Measurements from ENCODE around the gene C2CD2. TPM values are rescaled to one million over a fixed set of nuclear protein-coding genes. Genes with fewer than 3 reads are reported as not detected.

Gene C2CD2
- total and polyA plus RNA-seq, 2 of the 4 experiments (the other 2 are of a cell fraction), result 15.6 to 25.3 TPM

DNA sequence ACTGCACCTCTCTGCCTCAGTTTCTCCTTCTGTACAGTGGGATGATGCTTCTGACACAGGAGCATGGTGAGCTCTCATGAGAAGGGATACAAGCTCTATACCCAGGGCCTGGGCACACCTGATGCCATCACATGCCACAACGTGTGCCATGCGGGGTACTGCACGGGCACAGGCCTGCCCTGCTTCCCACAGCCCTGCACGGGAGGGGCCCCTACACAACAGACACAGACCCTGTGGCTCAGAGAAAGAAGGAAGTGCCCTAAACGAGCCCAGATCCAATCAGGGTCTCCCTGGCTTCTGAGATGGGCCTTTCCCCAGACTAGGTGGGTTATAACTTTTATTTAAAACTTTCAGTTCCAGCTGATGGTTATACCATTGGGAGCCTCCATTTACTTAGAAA, 24.6 kb downstream of the C2CD2 start:
- CTCF ChIA-PET, result no interaction called here
- BruUV-seq (replicated peaks), result no TSS peak
- dilution Hi-C loops (cut with HindIII; ENCODE audit: low sequenced_read_pairs, unreplicated experiment), result no loop called here
- POLR2A ChIA-PET (ENCODE audit: unreplicated experiment), result interaction anchor here (0.5 kb wide), 1 partner anchor 32 kb away, joined by 3 read pairs; no protein-coding TSS in a partner anchor
- no peak overlapping the region for H3K4me3 ChIP-seq (ENCODE audit: insufficient read depth, low read depth, low read length)
- H4K5ac ChIP-seq (ENCODE audit: low read depth, low read length), result no peak overlapping the region
- H3K56ac ChIP-seq (ENCODE audit: extremely low read depth, insufficient read depth, low read length), result no peak overlapping the region
- 0 out of 2 replicates have a peak overlapping the region, but pooled peaks have one; percentile 29 for H3K4ac ChIP-seq (ENCODE audit: low read depth, low read length)
- H3K23ac ChIP-seq (ENCODE audit: low read depth, low read length), result 0 out of 2 replicates have a peak overlapping the region, but pooled peaks have one; percentile 15
- peaks cover 26% of the 10 kb centered on the region for H3K4me1 ChIP-seq (ENCODE audit: control insufficient read depth, insufficient read depth, low read length)
- no peaks in the 10 kb centered on the region; the same call in 1 of the 2 replicates for H3K36me3 ChIP-seq (ENCODE audit: control insufficient read depth, insufficient read depth, low read length)
- H4K8ac ChIP-seq (ENCODE audit: low read depth in 2 of 2, low read length in 2 of 2), result no peak overlapping the region
- no peaks in the 10 kb centered on the region for H4K20me1 ChIP-seq (ENCODE audit: insufficient read depth, low read length)
- no peak overlapping the region for H3K14ac ChIP-seq (replicated peaks; ENCODE audit: low read depth, low read length)
- H2BK15ac ChIP-seq (ENCODE audit: low read depth, low read length), result no peak overlapping the region
- H3K9ac ChIP-seq (ENCODE audit: low read depth, low read length), result no peak overlapping the region
- TF ChIP-seq, protein P1, sequence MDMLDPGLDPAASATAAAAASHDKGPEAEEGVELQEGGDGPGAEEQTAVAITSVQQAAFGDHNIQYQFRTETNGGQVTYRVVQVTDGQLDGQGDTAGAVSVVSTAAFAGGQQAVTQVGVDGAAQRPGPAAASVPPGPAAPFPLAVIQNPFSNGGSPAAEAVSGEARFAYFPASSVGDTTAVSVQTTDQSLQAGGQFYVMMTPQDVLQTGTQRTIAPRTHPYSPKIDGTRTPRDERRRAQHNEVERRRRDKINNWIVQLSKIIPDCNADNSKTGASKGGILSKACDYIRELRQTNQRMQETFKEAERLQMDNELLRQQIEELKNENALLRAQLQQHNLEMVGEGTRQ (IDR thresholded peaks at IDR 0.05; ENCODE audit: low read depth, low read length), result no peak
- TF ChIP-seq RFX5 (IDR thresholded peaks at IDR 0.05; ENCODE audit: low read depth, low read length) (no peak), FOS (IDR thresholded peaks at IDR 0.05; ENCODE audit: low read depth, low read length) (no peak), ELK1 (IDR thresholded peaks at IDR 0.05; ENCODE audit: borderline replicate concordance, low read depth, low read length) (no peak), CHD1 (IDR thresholded peaks at IDR 0.05; ENCODE audit: low read depth, low read length) (no peak), CEBPB (IDR thresholded peaks at IDR 0.05; ENCODE audit: low read depth, low read length) (no peak), MAFK (IDR thresholded peaks at IDR 0.05; ENCODE audit: low read depth, low read length) (no peak), RAD21 (IDR thresholded peaks at IDR 0.05; ENCODE audit: low read length) (no peak), SMC3 (IDR thresholded peaks at IDR 0.05; ENCODE audit: low read depth, low read length) (no peak), MXI1 (IDR thresholded peaks at IDR 0.05; ENCODE audit: borderline replicate concordance, low read depth, low read length) (no peak), MAZ (IDR thresholded peaks at IDR 0.05; ENCODE audit: borderline replicate concordance, low read depth, low read length) (no peak), NFE2L2 (IDR thresholded peaks at IDR 0.05; ENCODE audit: low read depth, low read length) (no peak), POLR2A (IDR thresholded peaks at IDR 0.05; ENCODE audit: low read depth, low read length) (no peak), RCOR1 (IDR thresholded peaks at IDR 0.05; ENCODE audit: insufficient replicate concordance, low read length) (no peak)
- H4K91ac ChIP-seq (ENCODE audit: insufficient read depth, low read depth, low read length), result no peak overlapping the region
- H3K27me3 ChIP-seq (ENCODE audit: control insufficient read depth, insufficient read depth, low read length), result no peaks in the 10 kb centered on the region
- H2AFZ ChIP-seq (replicated peaks; ENCODE audit: low read length, poor library complexity), result no peak overlapping the region
- in situ Hi-C loops (cut with MboI; ENCODE audit: low sequenced_read_pairs), result no loop called here
- peaks cover 36 to 66% of the 10 kb centered on the region in 2 experiments for H3K79me1 ChIP-seq (ENCODE audit: low read depth in 1 of 2, low read length in 2 of 2)
- no peak overlapping the region for H3K27ac ChIP-seq (ENCODE audit: insufficient read depth, low read length)
- DNase-seq, result no peak
- ATAC-seq (ENCODE audit: low read depth), result no peak
- peak overlapping the region; percentile 11; the same call in 1 of the 2 replicates for H2AK5ac ChIP-seq (ENCODE audit: low read depth, low read length)
- H3K4me2 ChIP-seq (ENCODE audit: low read depth, low read length), result no peak overlapping the region
- no CpG with 5 or more reads among the region's 5 CpGs for WGBS, 2 experiments (ENCODE audit: extremely low coverage in 2 of 2, insufficient read length in 1 of 2)
- no peak overlapping the region for H2BK120ac ChIP-seq (ENCODE audit: low read depth, low read length)
- intact Hi-C loops (cut with micrococcal nuclease), result no loop called here
- no peak overlapping the region for H2BK20ac ChIP-seq (ENCODE audit: low read depth, low read length)
- peaks cover 33% of the 10 kb centered on the region for H3K9me1 ChIP-seq (ENCODE audit: insufficient read depth, low read length)
- no peak overlapping the region for H2AK9ac ChIP-seq (replicated peaks; ENCODE audit: low read depth, low read length, poor library complexity)
- no peak overlapping the region for H2BK5ac ChIP-seq (ENCODE audit: low read depth, low read length, poor library complexity, severe bottlenecking)
- H3K9me3 ChIP-seq (ENCODE audit: control insufficient read depth, insufficient read depth, low read length), result no peaks in the 10 kb centered on the region
- H3K18ac ChIP-seq (ENCODE audit: low read depth, low read length), result no peak overlapping the region
